Measurements from ENCODE around the gene CDH4.

- TF ChIP-seq, protein P1, sequence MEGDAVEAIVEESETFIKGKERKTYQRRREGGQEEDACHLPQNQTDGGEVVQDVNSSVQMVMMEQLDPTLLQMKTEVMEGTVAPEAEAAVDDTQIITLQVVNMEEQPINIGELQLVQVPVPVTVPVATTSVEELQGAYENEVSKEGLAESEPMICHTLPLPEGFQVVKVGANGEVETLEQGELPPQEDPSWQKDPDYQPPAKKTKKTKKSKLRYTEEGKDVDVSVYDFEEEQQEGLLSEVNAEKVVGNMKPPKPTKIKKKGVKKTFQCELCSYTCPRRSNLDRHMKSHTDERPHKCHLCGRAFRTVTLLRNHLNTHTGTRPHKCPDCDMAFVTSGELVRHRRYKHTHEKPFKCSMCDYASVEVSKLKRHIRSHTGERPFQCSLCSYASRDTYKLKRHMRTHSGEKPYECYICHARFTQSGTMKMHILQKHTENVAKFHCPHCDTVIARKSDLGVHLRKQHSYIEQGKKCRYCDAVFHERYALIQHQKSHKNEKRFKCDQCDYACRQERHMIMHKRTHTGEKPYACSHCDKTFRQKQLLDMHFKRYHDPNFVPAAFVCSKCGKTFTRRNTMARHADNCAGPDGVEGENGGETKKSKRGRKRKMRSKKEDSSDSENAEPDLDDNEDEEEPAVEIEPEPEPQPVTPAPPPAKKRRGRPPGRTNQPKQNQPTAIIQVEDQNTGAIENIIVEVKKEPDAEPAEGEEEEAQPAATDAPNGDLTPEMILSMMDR (IDR thresholded peaks at IDR 0.05; ENCODE audit: extremely low read depth in 1 of 2, insufficient read depth in 1 of 2, low read depth in 1 of 2, low read length in 2 of 2): no peak
- no peak for TF ChIP-seq JUN (IDR thresholded peaks at IDR 0.05; ENCODE audit: borderline replicate concordance, insufficient read depth, insufficient read length, low read depth)
- TF ChIP-seq EZH2 (IDR thresholded peaks at IDR 0.05; ENCODE audit: borderline replicate concordance, low read depth, low read length, severe bottlenecking): no peak
- no peak for TF ChIP-seq POLR2A (IDR thresholded peaks at IDR 0.05; ENCODE audit: low read depth, low read length)
- TF ChIP-seq, protein P2, sequence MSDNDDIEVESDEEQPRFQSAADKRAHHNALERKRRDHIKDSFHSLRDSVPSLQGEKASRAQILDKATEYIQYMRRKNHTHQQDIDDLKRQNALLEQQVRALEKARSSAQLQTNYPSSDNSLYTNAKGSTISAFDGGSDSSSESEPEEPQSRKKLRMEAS (IDR thresholded peaks at IDR 0.05; ENCODE audit: insufficient read depth, insufficient read length): no peak
These were observed 108.2 kb downstream of the CDH4 start for GRCh38 chr20:61360296-61360695.

All from endothelial cell of umbilical vein (primary cell).